ENCODE results near the gene IL16.

DNA sequence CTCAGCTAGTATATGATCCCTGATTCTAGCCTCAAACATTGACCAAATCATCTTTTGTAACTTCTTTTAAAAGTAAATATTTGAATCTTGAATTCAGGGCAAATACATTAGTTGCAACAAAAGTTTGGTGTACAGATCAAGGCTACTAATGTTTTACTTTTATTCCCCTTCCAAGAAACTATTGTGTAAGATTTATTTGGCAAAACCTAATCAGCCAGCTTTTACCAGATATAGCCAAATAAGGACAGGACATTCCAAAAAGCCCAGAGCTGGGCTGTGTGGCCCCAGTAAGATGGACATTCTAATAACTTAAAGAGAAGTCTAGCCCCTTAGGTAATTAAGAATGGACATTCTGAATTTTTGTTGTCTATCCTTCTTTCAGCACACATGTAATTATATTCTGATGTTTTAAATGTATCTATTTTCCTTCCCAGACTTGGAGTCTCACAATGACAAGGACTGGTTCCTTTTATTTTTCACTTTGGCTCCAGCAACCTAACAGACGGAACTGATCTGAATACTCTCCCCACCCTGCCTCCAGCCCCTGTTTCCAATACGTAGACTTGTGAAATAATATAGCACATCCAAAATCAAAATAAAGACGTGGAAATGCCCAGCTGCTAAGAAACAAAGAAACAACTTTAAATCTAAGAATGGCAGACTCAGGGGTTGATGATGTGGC, 79.2 kb downstream of the IL16 start:
- TF ChIP-seq, protein P1, sequence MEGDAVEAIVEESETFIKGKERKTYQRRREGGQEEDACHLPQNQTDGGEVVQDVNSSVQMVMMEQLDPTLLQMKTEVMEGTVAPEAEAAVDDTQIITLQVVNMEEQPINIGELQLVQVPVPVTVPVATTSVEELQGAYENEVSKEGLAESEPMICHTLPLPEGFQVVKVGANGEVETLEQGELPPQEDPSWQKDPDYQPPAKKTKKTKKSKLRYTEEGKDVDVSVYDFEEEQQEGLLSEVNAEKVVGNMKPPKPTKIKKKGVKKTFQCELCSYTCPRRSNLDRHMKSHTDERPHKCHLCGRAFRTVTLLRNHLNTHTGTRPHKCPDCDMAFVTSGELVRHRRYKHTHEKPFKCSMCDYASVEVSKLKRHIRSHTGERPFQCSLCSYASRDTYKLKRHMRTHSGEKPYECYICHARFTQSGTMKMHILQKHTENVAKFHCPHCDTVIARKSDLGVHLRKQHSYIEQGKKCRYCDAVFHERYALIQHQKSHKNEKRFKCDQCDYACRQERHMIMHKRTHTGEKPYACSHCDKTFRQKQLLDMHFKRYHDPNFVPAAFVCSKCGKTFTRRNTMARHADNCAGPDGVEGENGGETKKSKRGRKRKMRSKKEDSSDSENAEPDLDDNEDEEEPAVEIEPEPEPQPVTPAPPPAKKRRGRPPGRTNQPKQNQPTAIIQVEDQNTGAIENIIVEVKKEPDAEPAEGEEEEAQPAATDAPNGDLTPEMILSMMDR (IDR thresholded peaks at IDR 0.05) = no peak
- TF ChIP-seq ZFX (IDR thresholded peaks at IDR 0.05; ENCODE audit: borderline replicate concordance) = no peak

Data from 22Rv1 (cell line).